IMR-90 (cell line): ENCODE data around the gene OSBPL3. TPM values are rescaled to one million over a fixed set of nuclear protein-coding genes. Genes with fewer than 3 reads are reported as not detected.

Experiments
- ATAC-seq: fragments of 200-7000 bp; cut with Tn5 transposase; 2 replicates; pipeline ENCODE4 v1.9.1; 2020; ENCODE audit warnings: low read depth, mild to moderate bottlenecking, moderate library complexity
- BruUV-seq: library from RNA; stranded (reverse); fragments of 400-500 nt; replicated peaks from 2 replicates; lab custom pipeline; 2021; lab: Mats Ljungman, UMichigan
- CTCF ChIA-PET: fragments of 300-600 bp; formaldehyde crosslinking; extraction: SDS; loops from one replicate; lab custom pipeline; 2021; ENCODE audit warnings: antibody characterized with exemption; lab: Yijun Ruan, JAX
- POLR2A ChIA-PET: fragments of 300-600 bp; sonication (Branson Sonifier 250); formaldehyde crosslinking; loops from one replicate; lab custom pipeline; 2022; ENCODE audit warnings: antibody characterized with exemption; ENCODE audit not compliant: unreplicated experiment; lab: Charles Lee
- DNase-seq: peaks from one replicate; pipeline ENCODE4 v3.0.0; 2013
- H2AFZ ChIP-seq: replicated peaks from 2 replicates; pipeline ENCODE3; 2013; ENCODE audit warnings: low read length, mild to moderate bottlenecking; ENCODE audit not compliant: poor library complexity
- H2AK5ac ChIP-seq: 2 replicates; pipeline ENCODE4 v1.6.1; 2013; ENCODE audit warnings: low read depth, low read length, inconsistent platforms
- H2AK9ac ChIP-seq: replicated peaks from 2 replicates; pipeline ENCODE3; 2013; ENCODE audit warnings: mild to moderate bottlenecking, low read depth, low read length, moderate library complexity; ENCODE audit not compliant: poor library complexity
- H2BK120ac ChIP-seq: 2 replicates; pipeline ENCODE4 v1.6.1; 2013; ENCODE audit warnings: low read depth, low read length, inconsistent platforms
- H2BK15ac ChIP-seq: 3 replicates; pipeline ENCODE4 v1.6.1; 2013; ENCODE audit warnings: low read depth, low read length, inconsistent platforms
- H2BK20ac ChIP-seq: 2 replicates; pipeline ENCODE4 v1.6.1; 2013; ENCODE audit warnings: low read depth, mild to moderate bottlenecking, inconsistent platforms, low read length, moderate library complexity
- H2BK5ac ChIP-seq: 2 replicates; pipeline ENCODE4 v1.6.1; 2013; ENCODE audit warnings: mild to moderate bottlenecking, low read depth, low read length, inconsistent platforms; ENCODE audit not compliant: poor library complexity, severe bottlenecking
- H3K14ac ChIP-seq: replicated peaks from 2 replicates; pipeline ENCODE4 v1.6.1; 2013; ENCODE audit warnings: low read depth, low read length, inconsistent platforms
- H3K18ac ChIP-seq: 2 replicates; pipeline ENCODE4 v1.6.1; 2013; ENCODE audit warnings: low read depth, low read length, control low read depth
- H3K23ac ChIP-seq: 2 replicates; pipeline ENCODE4 v1.6.1; 2013; ENCODE audit warnings: low read depth, low read length, inconsistent platforms
- H3K27ac ChIP-seq: 2 replicates; pipeline ENCODE4 v1.5.1; 2013; ENCODE audit warnings: mild to moderate bottlenecking, control low read depth, low read length; ENCODE audit not compliant: insufficient read depth
- H3K27me3 ChIP-seq: 2 replicates; pipeline ENCODE4 v1.6.1; 2013; ENCODE audit warnings: low read length; ENCODE audit not compliant: control insufficient read depth, insufficient read depth
- H3K36me3 ChIP-seq: 2 replicates; pipeline ENCODE4 v1.6.1; 2013; ENCODE audit warnings: low read length, mixed read lengths; ENCODE audit not compliant: control insufficient read depth, insufficient read depth
- H3K4ac ChIP-seq: 2 replicates; pipeline ENCODE4 v1.6.1; 2013; ENCODE audit warnings: low read depth, low read length, inconsistent platforms
- H3K4me1 ChIP-seq: 2 replicates; pipeline ENCODE4 v1.6.1; 2013; ENCODE audit warnings: low read length, mixed read lengths; ENCODE audit not compliant: control insufficient read depth, insufficient read depth
- H3K4me2 ChIP-seq: 2 replicates; pipeline ENCODE4 v1.6.1; 2013; ENCODE audit warnings: low read depth, mild to moderate bottlenecking, control low read depth, low read length, moderate library complexity
- H3K4me3 ChIP-seq: 2 replicates; pipeline ENCODE4 v1.5.1; 2013; ENCODE audit warnings: low read depth, mild to moderate bottlenecking, control low read depth, low read length, moderate library complexity; ENCODE audit not compliant: insufficient read depth
- H3K56ac ChIP-seq: 2 replicates; pipeline ENCODE4 v1.6.1; 2013; ENCODE audit warnings: low read length, inconsistent platforms; ENCODE audit not compliant: insufficient read depth; ENCODE audit errors: extremely low read depth
- H3K79me1 ChIP-seq, 2 experiments: 2 replicates each; pipeline ENCODE4 v1.6.1; 2013; ENCODE audit warnings: low read length in 2 of 2, inconsistent platforms in 1 of 2, low read depth in 1 of 2
- H3K9ac ChIP-seq: 2 replicates; pipeline ENCODE4 v1.6.1; 2013; ENCODE audit warnings: low read depth, low read length, control low read depth
- H3K9me1 ChIP-seq: 2 replicates; pipeline ENCODE4 v1.6.1; 2013; ENCODE audit warnings: low read length, inconsistent platforms; ENCODE audit not compliant: insufficient read depth
- H3K9me3 ChIP-seq: 2 replicates; pipeline ENCODE4 v1.6.1; 2013; ENCODE audit warnings: low read length; ENCODE audit not compliant: control insufficient read depth, insufficient read depth
- H4K20me1 ChIP-seq: 2 replicates; pipeline ENCODE4 v1.6.1; 2013; ENCODE audit warnings: low read length, inconsistent platforms; ENCODE audit not compliant: insufficient read depth
- H4K5ac ChIP-seq: 2 replicates; pipeline ENCODE4 v1.6.1; 2013; ENCODE audit warnings: mild to moderate bottlenecking, low read depth, low read length, control low read depth
- H4K8ac ChIP-seq, 2 experiments: 2 replicates each; pipeline ENCODE4 v1.6.1; 2013; ENCODE audit warnings: low read depth in 2 of 2, low read length in 2 of 2, control low read depth in 1 of 2, inconsistent platforms in 1 of 2
- H4K91ac ChIP-seq: 2 replicates; pipeline ENCODE4 v1.6.1; 2013; ENCODE audit warnings: low read depth, low read length, inconsistent platforms; ENCODE audit not compliant: insufficient read depth
- BHLHE40 ChIP-seq: fragments of 150-350 bp; IDR thresholded peaks from 2 replicates; pipeline ENCODE4 v1.6.1; 2016; ENCODE audit warnings: mild to moderate bottlenecking, low read depth, low read length
- CEBPB ChIP-seq: IDR thresholded peaks from 2 replicates; pipeline ENCODE4 v1.6.1; 2012; ENCODE audit warnings: low read depth, low read length, improper control_type of control experiment
- CTCF ChIP-seq: conservative IDR thresholded peaks from 2 replicates; pipeline ENCODE4 v1.5.1; 2012; ENCODE audit warnings: mild to moderate bottlenecking, low read depth, low read length, improper control_type of control experiment
- ELK1 ChIP-seq: fragments of 150-350 bp; IDR thresholded peaks from 2 replicates; pipeline ENCODE4 v1.6.1; 2016; ENCODE audit warnings: low read depth, mild to moderate bottlenecking, low read length, moderate library complexity, borderline replicate concordance
- FOS ChIP-seq: fragments of 150-350 bp; IDR thresholded peaks from 2 replicates; pipeline ENCODE4 v1.6.1; 2016; ENCODE audit warnings: low read depth, low read length
- MAFK ChIP-seq: IDR thresholded peaks from 2 replicates; pipeline ENCODE4 v1.6.1; 2012; ENCODE audit warnings: low read depth, low read length, improper control_type of control experiment
- MAZ ChIP-seq: IDR thresholded peaks from 2 replicates; pipeline ENCODE4 v1.6.1; 2012; ENCODE audit warnings: low read depth, mild to moderate bottlenecking, low read length, improper control_type of control experiment, moderate library complexity, borderline replicate concordance
- MXI1 ChIP-seq: IDR thresholded peaks from 2 replicates; pipeline ENCODE4 v1.6.1; 2012; ENCODE audit warnings: low read depth, mild to moderate bottlenecking, low read length, moderate library complexity, borderline replicate concordance
- NFE2L2 ChIP-seq: fragments of 150-350 bp; IDR thresholded peaks from 2 replicates; pipeline ENCODE4 v1.6.1; 2016; ENCODE audit warnings: low read depth, mild to moderate bottlenecking, low read length
- POLR2A ChIP-seq: IDR thresholded peaks from 2 replicates; pipeline ENCODE4 v1.6.1; 2012; ENCODE audit warnings: mild to moderate bottlenecking, low read depth, low read length
- RCOR1 ChIP-seq: IDR thresholded peaks from 2 replicates; pipeline ENCODE4 v1.6.1; 2012; ENCODE audit warnings: mild to moderate bottlenecking, low read length, improper control_type of control experiment; ENCODE audit not compliant: insufficient replicate concordance
- RFX5 ChIP-seq: IDR thresholded peaks from 2 replicates; pipeline ENCODE4 v1.8.0; 2012; ENCODE audit warnings: low read depth, mild to moderate bottlenecking, low read length, moderate library complexity
- SMC3 ChIP-seq: fragments of 150-350 bp; IDR thresholded peaks from 2 replicates; pipeline ENCODE4 v1.6.1; 2016; ENCODE audit warnings: low read depth, mild to moderate bottlenecking, antibody characterized with exemption, low read length, moderate library complexity
- USF2 ChIP-seq: fragments of 150-350 bp; IDR thresholded peaks from 2 replicates; pipeline ENCODE4 v1.6.1; 2017; ENCODE audit warnings: mild to moderate bottlenecking, antibody characterized with exemption, low read length, low read depth
- whole genome bisulfite sequencing, 2 experiments: methylation state at CpG; one replicate each; pipeline versions ENCODE4 v1.1.5 to v1.1.7; 2013; ENCODE audit warnings: missing lambda C conversion rate in 2 of 2; ENCODE audit not compliant: insufficient read length in 1 of 2; ENCODE audit errors: extremely low coverage in 2 of 2; 5-methylcytosine and 5-hydroxymethylcytosine counted together
- dilution Hi-C: fragments of 300-500 bp; cut with HindIII; formaldehyde crosslinking; loops from one replicate; pipeline ENCODE4 v1.14.3; 2018; ENCODE audit warnings: low sequenced_read_pairs; ENCODE audit not compliant: unreplicated experiment
- in situ Hi-C: fragments of 300-500 bp; cut with MboI; formaldehyde crosslinking; loops from 3 replicates; pipeline ENCODE4 v1.14.3; 2019; ENCODE audit warnings: low sequenced_read_pairs, inconsistent platforms, mixed read lengths
- intact Hi-C: fragments of 100-400 bp; cut with micrococcal nuclease; formaldehyde crosslinking; loops from 2 replicates; pipeline ENCODE4 v1.10.0; 2022
- polyA plus RNA-seq, 3 experiments: library from polyadenylated mRNA; depleted of rRNA; stranded (reverse); fragments of >200 nt; gene quantifications; 2 replicates each; pipeline ENCODE4 v1.2.3, GENCODE V29; 2012; ENCODE audit warnings: low replicate concordance in 1 of 3
- total RNA-seq: library from RNA; depleted of rRNA; stranded (reverse); fragments of >200 nt; gene quantifications from 2 replicates; pipeline ENCODE4 v1.2.3, GENCODE V29; 2012

Gene OSBPL3
- total and polyA plus RNA-seq, 2 of the 4 experiments (the other 2 are of a cell fraction): 18.0 to 29.9 TPM

- Histone ChIP-seq H3K27me3 (no peaks in the 10 kb centered on the region), H2AK9ac (no peak overlapping the region), H4K8ac (no peak overlapping the region), H3K4me3 (no peak overlapping the region), H3K9ac (no peak overlapping the region), H2AFZ (no peak overlapping the region), H2BK5ac (no peak overlapping the region), H2AK5ac (no peak overlapping the region), H2BK20ac (no peak overlapping the region), H3K9me1 (peaks cover 5% of the 10 kb centered on the region), H3K23ac (no peak overlapping the region), H3K4me2 (no peak overlapping the region), H3K36me3 (peaks cover 5% of the 10 kb centered on the region), H3K56ac (no peak overlapping the region), H3K4me1 (peaks cover 4% of the 10 kb centered on the region), H4K5ac (no peak overlapping the region), H3K4ac (no peak overlapping the region), H3K18ac (no peak overlapping the region), H4K20me1 (no peaks in the 10 kb centered on the region), H4K91ac (no peak overlapping the region), H3K14ac (no peak overlapping the region), H3K9me3 (no peaks in the 10 kb centered on the region), H2BK120ac (no peak overlapping the region), H3K27ac (no peak overlapping the region), H2BK15ac (no peak overlapping the region), H3K79me1 (peaks cover 0 to 6% of the 10 kb centered on the region in 2 experiments; a peak in 2 of 4 replicates)
- ChIA-PET POLR2A (no interaction called here), CTCF (interaction anchor here (0.6 to 1.4 kb wide), 6 partner anchors 8 to 145 kb away, joined by 3 to 5 read pairs (median 3); no protein-coding TSS in a partner anchor)
- ATAC-seq: peak; percentile 37
- no CpG with 5 or more reads among the region's 2 CpGs for WGBS, 2 experiments
- dilution Hi-C loops: no loop called here
- BruUV-seq: no TSS peak
- intact Hi-C loops: no loop called here
- in situ Hi-C loops: no loop called here
- no peak for DNase-seq
- TF ChIP-seq FOS: no peak
- no peak for TF ChIP-seq CTCF
- TF ChIP-seq POLR2A: no peak
- no peak for TF ChIP-seq CEBPB
- TF ChIP-seq MAFK: no peak
- TF ChIP-seq ELK1: no peak
- TF ChIP-seq RFX5: no peak
- no peak for TF ChIP-seq USF2
- no peak for TF ChIP-seq BHLHE40
- no peak for TF ChIP-seq SMC3
- TF ChIP-seq MAZ: no peak
- no peak for TF ChIP-seq MXI1
- TF ChIP-seq NFE2L2: no peak
- TF ChIP-seq RCOR1: no peak
These were observed 137.9 kb downstream of the OSBPL3 start for GRCh38 chr7:24842029-24842428.
